ENCODE results near the gene CYB561A3.

The CYB561A3 gene

GRCh38 chr11:61328351-61328750, 33.3 kb downstream of the CYB561A3 start:
- ATAC-seq, result no peak
- no peak for TF ChIP-seq ZC3H10 (CRISPR knock-in tag; IDR thresholded peaks at IDR 0.05)
- no peak for TF ChIP-seq BACH2 (CRISPR knock-in tag; IDR thresholded peaks at IDR 0.05; ENCODE audit: borderline replicate concordance)
- TF ChIP-seq TCF4 (CRISPR knock-in tag; IDR thresholded peaks at IDR 0.05; ENCODE audit: borderline replicate concordance), result no peak
- no peak for TF ChIP-seq POU6F1 (CRISPR knock-in tag; IDR thresholded peaks at IDR 0.05; ENCODE audit: borderline replicate concordance, low read depth)
- TF ChIP-seq ZNF8 (CRISPR knock-in tag; IDR thresholded peaks at IDR 0.05), result no peak
- TF ChIP-seq ARNTL (CRISPR knock-in tag; IDR thresholded peaks at IDR 0.05; ENCODE audit: borderline replicate concordance, low read depth), result no peak
- TF ChIP-seq TSHZ2 (CRISPR knock-in tag; IDR thresholded peaks at IDR 0.05), result no peak
- no peak for TF ChIP-seq ISL1 (CRISPR knock-in tag; IDR thresholded peaks at IDR 0.05)
- TF ChIP-seq PATZ1 (CRISPR knock-in tag; IDR thresholded peaks at IDR 0.05; ENCODE audit: borderline replicate concordance), result no peak
- TF ChIP-seq ZNF70 (CRISPR knock-in tag; IDR thresholded peaks at IDR 0.05), result no peak
- no peak for TF ChIP-seq SNAI2 (CRISPR knock-in tag; IDR thresholded peaks at IDR 0.05)
- no peak for TF ChIP-seq ESRRG (CRISPR knock-in tag; IDR thresholded peaks at IDR 0.05)
- TF ChIP-seq CREB5 (CRISPR knock-in tag; IDR thresholded peaks at IDR 0.05; ENCODE audit: low read depth), result no peak
- TF ChIP-seq TOX (CRISPR knock-in tag; IDR thresholded peaks at IDR 0.05; ENCODE audit: borderline replicate concordance), result no peak
- TF ChIP-seq RARB (CRISPR knock-in tag; IDR thresholded peaks at IDR 0.05), result no peak
- TF ChIP-seq ZFP3 (CRISPR knock-in tag; IDR thresholded peaks at IDR 0.05), result no peak

- ATAC-seq, result peak; percentile 71
- TF ChIP-seq RARB (CRISPR knock-in tag; IDR thresholded peaks at IDR 0.05) (no peak), ESRRG (CRISPR knock-in tag; IDR thresholded peaks at IDR 0.05) (no peak), ZFP3 (CRISPR knock-in tag; IDR thresholded peaks at IDR 0.05) (no peak), TSHZ2 (CRISPR knock-in tag; IDR thresholded peaks at IDR 0.05) (no peak), PPARA (CRISPR knock-in tag; IDR thresholded peaks at IDR 0.05; ENCODE audit: borderline replicate concordance) (no peak), ISL1 (CRISPR knock-in tag; IDR thresholded peaks at IDR 0.05) (peak; percentile 80), SNAI2 (CRISPR knock-in tag; IDR thresholded peaks at IDR 0.05) (no peak)
Measured at GRCh38 chr11:61327669-61328071, 34.0 kb downstream of the CYB561A3 start.

GRCh38 chr11:61325649-61326414, 35.9 kb downstream of the CYB561A3 start:
- no peak for ATAC-seq

More at GRCh38 chr11:61325649-61326414, 35.9 kb downstream of the CYB561A3 start:
- TF ChIP-seq ESRRG (CRISPR knock-in tag; IDR thresholded peaks at IDR 0.05) (no peak), TOX (CRISPR knock-in tag; IDR thresholded peaks at IDR 0.05; ENCODE audit: borderline replicate concordance) (no peak), ZNF565 (CRISPR knock-in tag; conservative IDR thresholded peaks at IDR 0.05; ENCODE audit: low read depth) (no peak), POU6F1 (CRISPR knock-in tag; IDR thresholded peaks at IDR 0.05; ENCODE audit: borderline replicate concordance, low read depth) (no peak), TSHZ2 (CRISPR knock-in tag; IDR thresholded peaks at IDR 0.05) (no peak), ZC3H10 (CRISPR knock-in tag; IDR thresholded peaks at IDR 0.05) (no peak), BACH2 (CRISPR knock-in tag; IDR thresholded peaks at IDR 0.05; ENCODE audit: borderline replicate concordance) (no peak)
